Upper lobe of right lung (tissue), 1 donor: Measurements from ENCODE around the gene MAP2K7. TPM values are rescaled to one million over a fixed set of nuclear protein-coding genes. Genes with fewer than 3 reads are reported as not detected.
"Not testable (repeated sequence)": the region's sequence is repeated elsewhere in the genome, so short reads cannot be mapped to it uniquely, and the experiment has no call there.

Experiments used
- ATAC-seq: fragments of 200-7000 bp; cut with Tn5 transposase; one replicate; pipeline ENCODE4 v1.9.1; 2020; ENCODE audit warnings: mild to moderate bottlenecking, moderate library complexity
- DNase-seq: peaks from one replicate; pipeline ENCODE4 v3.0.0-alpha.2; 2020
- H3K27ac ChIP-seq: fragments of 200-600 bp; one replicate; pipeline ENCODE4 v1.8.0; 2022
- H3K27me3 ChIP-seq: fragments of 200-600 bp; one replicate; pipeline ENCODE4 v1.8.0; 2022; ENCODE audit warnings: mild to moderate bottlenecking
- H3K36me3 ChIP-seq: fragments of 200-600 bp; one replicate; pipeline ENCODE4 v1.8.0; 2022
- H3K4me1 ChIP-seq: fragments of 200-600 bp; one replicate; pipeline ENCODE4 v1.8.0; 2022
- H3K4me3 ChIP-seq: fragments of 200-600 bp; one replicate; pipeline ENCODE4 v1.8.0; 2022; ENCODE audit warnings: mild to moderate bottlenecking
- H3K9me3 ChIP-seq: fragments of 200-600 bp; one replicate; pipeline ENCODE4 v1.8.0; 2022
- intact Hi-C: fragments of 100-400 bp; cut with DNase I; formaldehyde crosslinking; loops from one replicate; pipeline ENCODE4 v1.11.0; 2022
- total RNA-seq: library from RNA; stranded (reverse); fragmentation: NEBNext Ultra II Directional; extraction: Animal tissue kit (Norgen Biotek cat#: 25700); gene quantifications from one replicate; pipeline ENCODE4 v1.2.1, GENCODE V29; 2021
- TF ChIP-seq, protein P1 (sequence below): fragments of 200-600 bp; IDR thresholded peaks from one replicate; pipeline ENCODE4 v1.8.0; 2022; ENCODE audit warnings: antibody characterized with exemption
- donor health status: DM: no; HTN: yes; CAD: no; lungs with severe emphysema.

MAP2K7 gene
- total RNA-seq, 1 donor from 2014 or later: 36.4 TPM

DNA sequence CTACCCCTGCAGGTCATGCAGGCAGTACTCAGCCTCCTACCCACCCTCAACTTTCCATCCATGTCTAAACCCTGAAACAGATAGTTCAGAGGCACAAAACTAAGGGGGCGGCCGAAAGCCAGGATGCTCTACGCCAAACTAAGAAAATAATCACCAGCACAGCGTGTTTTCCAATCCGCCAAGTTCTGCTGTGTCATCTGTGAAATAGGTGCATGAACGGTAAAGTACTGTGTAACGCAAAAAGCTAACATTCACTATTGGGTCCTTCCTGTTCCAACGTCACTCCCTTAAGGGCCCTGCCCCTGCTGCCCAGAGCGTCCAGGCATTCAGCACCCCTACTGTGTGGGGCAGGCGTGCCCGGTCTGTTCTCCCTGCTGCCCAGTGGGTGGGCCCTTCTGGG lies 52.0 kb downstream of the MAP2K7 start:
- intact Hi-C loops: no loop called here

DNA sequence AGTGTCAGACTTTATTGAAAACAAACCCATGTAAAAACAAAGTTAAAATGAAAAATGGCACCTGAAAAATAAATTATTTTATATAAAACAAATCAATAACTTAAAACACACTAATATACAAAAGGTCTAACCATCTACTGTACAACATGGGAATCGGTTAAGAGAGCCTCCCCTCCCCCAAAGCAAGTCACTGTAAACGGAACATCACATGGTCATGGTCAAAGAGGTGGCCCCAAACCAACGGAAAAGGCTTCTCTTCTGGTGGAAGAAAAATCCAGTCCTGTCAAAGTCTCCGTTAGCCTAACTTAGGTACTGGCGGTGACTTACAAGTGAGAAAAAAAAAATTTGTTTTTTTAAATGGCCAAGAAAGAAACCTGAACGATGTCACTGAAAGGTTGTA lies 55.5 kb downstream of the MAP2K7 start:
- no peak for ATAC-seq
- H3K9me3 ChIP-seq: no peaks in the 10 kb centered on the region
- no peaks in the 10 kb centered on the region for H3K4me1 ChIP-seq
- no peak overlapping the region for H3K27ac ChIP-seq
- TF ChIP-seq, protein P1, sequence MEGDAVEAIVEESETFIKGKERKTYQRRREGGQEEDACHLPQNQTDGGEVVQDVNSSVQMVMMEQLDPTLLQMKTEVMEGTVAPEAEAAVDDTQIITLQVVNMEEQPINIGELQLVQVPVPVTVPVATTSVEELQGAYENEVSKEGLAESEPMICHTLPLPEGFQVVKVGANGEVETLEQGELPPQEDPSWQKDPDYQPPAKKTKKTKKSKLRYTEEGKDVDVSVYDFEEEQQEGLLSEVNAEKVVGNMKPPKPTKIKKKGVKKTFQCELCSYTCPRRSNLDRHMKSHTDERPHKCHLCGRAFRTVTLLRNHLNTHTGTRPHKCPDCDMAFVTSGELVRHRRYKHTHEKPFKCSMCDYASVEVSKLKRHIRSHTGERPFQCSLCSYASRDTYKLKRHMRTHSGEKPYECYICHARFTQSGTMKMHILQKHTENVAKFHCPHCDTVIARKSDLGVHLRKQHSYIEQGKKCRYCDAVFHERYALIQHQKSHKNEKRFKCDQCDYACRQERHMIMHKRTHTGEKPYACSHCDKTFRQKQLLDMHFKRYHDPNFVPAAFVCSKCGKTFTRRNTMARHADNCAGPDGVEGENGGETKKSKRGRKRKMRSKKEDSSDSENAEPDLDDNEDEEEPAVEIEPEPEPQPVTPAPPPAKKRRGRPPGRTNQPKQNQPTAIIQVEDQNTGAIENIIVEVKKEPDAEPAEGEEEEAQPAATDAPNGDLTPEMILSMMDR: no peak
- peaks cover 41% of the 10 kb centered on the region for H3K36me3 ChIP-seq
- no peak overlapping the region for H3K4me3 ChIP-seq
- DNase-seq: no peak
- intact Hi-C loops: no loop called here
- no peaks in the 10 kb centered on the region for H3K27me3 ChIP-seq

More for the DNA sequence above, 52.0 kb downstream of the MAP2K7 start:
- peaks cover 7% of the 10 kb centered on the region for H3K36me3 ChIP-seq
- TF ChIP-seq, protein P1: no peak
- H3K9me3 ChIP-seq: no peaks in the 10 kb centered on the region
- H3K4me1 ChIP-seq: peaks cover 5% of the 10 kb centered on the region
- ATAC-seq (no peak), DNase-seq (no peak)
- no peaks in the 10 kb centered on the region for H3K27me3 ChIP-seq
- no peak overlapping the region for H3K4me3 ChIP-seq
- no peak overlapping the region for H3K27ac ChIP-seq

DNA sequence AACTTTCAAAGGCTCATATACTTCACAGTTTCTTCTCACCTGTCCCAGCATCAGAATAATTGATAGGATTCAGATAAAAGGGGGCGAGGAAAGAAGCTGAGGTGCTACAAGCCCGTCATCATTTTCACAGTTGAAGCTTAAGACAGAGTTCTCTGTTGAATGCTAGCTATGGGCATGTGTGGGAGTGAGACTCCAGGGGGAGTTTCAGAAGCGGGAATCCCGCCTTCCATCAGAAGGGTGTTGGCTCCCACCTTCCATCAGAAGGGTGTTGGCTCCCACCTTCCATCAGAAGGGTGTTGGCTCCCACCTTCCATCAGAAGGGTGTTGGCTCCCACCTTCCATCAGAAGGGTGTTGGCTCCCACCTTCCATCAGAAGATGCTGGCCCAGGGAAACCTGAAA lies 57.4 kb downstream of the MAP2K7 start:
- H3K36me3 ChIP-seq: peaks cover 56% of the 10 kb centered on the region
- H3K27me3 ChIP-seq, H3K27ac ChIP-seq, H3K4me1 ChIP-seq, ATAC-seq, DNase-seq, H3K9me3 ChIP-seq, H3K4me3 ChIP-seq, intact Hi-C loops: not testable (repeated sequence)

DNA sequence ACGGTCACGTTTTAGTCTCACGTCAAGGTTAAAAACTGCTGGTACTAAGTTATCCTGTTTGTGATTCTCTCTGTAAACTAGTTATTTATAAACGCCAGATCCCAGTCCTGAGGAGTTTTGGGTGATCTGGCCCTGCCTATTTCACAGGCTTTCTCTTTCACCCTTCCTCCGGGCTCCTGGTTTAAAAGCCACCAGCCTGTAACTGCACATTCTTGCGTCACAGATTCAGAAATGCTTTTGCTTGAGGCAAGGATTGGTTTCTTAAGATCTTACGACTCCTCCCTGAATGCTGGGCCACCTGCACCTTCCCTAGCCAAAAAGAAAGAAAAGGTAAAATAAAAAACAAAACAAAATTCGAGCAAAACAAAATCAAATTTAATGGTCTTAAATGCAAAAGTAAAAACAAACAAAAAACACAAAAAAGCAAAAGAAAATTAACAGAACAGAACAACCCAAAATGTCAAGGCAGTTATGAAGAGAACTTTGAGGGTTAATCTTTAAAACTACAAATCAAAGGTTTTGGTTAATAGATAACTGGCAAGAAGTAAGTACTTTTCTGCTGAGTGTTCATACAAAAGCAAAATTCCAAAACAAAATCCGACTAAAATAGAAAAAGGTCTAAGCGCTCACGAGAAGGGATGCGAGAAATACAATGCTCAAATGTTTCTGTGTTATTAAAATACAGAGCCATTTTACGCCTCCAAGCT lies 58.4 kb downstream of the MAP2K7 start:
- Histone ChIP-seq H3K36me3 (peaks cover 66% of the 10 kb centered on the region), H3K4me1 (no peaks in the 10 kb centered on the region), H3K27me3 (no peaks in the 10 kb centered on the region), H3K27ac (no peak overlapping the region), H3K9me3 (no peaks in the 10 kb centered on the region), H3K4me3 (no peak overlapping the region)
- DNase-seq (no peak), ATAC-seq (no peak)
- intact Hi-C loops: no loop called here
- TF ChIP-seq, protein P1: no peak

DNA sequence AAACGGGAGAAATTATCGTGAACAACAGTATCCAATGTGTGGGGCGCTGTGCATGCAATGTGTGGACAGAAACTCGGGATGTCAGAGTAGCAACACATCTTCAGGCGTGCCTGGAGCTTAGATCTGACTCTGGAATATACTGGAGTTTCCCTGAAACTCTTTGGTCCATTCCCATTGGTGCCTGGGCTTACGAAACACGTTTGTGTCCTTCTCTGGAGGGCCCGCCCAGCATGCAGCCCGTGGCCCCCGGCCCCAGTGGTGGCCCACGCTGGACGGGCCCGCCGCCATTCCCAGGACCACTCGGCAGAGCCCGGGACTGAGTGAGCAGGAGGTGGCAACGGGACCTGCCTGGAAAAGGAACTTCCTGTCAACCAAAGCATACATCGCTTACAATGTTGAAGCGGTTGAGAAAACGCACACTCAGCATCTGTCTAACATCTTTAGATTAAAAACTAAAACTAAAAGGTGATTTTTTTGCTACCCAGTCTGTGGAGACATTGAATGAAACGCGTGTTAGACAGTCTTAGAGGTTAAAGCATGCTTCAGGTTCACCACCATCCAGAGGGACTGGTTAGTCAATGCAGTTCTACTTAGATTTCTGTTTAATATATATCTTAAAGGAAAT lies 59.1 kb downstream of the MAP2K7 start:
- Histone ChIP-seq H3K27ac (no peak overlapping the region), H3K4me1 (no peaks in the 10 kb centered on the region), H3K36me3 (peaks cover 72% of the 10 kb centered on the region), H3K27me3 (no peaks in the 10 kb centered on the region), H3K4me3 (no peak overlapping the region), H3K9me3 (no peaks in the 10 kb centered on the region)
- ATAC-seq (no peak), DNase-seq (no peak)
- TF ChIP-seq, protein P1: no peak
- intact Hi-C loops: no loop called here

DNA sequence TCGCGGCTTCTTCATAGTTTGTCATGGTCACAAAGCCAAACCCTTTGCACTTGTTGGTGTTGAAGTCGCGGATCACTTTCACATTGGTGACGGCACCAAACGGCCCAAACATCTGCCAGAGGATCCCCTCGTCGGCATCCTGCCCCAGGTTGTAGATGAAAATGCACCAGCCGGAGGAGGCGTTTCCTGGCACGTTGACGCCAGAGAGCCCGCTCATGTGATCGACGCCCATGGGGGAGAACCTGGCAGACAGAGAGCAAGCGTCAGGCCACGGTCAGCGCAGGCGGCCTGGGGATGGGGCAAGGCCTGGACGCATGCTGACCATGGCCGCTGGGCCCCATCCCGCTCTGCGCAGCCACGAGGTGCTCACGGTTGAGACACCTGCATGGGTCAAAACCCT lies 59.9 kb downstream of the MAP2K7 start:
- Histone ChIP-seq H3K4me1 (no peaks in the 10 kb centered on the region), H3K9me3 (no peaks in the 10 kb centered on the region), H3K27ac (no peak overlapping the region), H3K4me3 (no peak overlapping the region), H3K36me3 (peaks cover 80% of the 10 kb centered on the region), H3K27me3 (no peaks in the 10 kb centered on the region)
- intact Hi-C loops: no loop called here
- ATAC-seq: no peak
- DNase-seq: no peak
- TF ChIP-seq, protein P1: no peak
